Sigmoid colon (tissue), 3 donors: ENCODE results near the gene PERCC1.

Experiments used
- POLR2A ChIP-seq, 2 donors: fragments of 450-650 bp; IDR thresholded peaks; one replicate each; pipeline ENCODE4 v1.6.1; 2016; ENCODE audit warnings: antibody characterized with exemption in 2 of 2, mild to moderate bottlenecking in 2 of 2, moderate library complexity in 2 of 2
- TF ChIP-seq, protein P1 (sequence below), 4 experiments: fragments of 450-650 bp in 3 of 4; fragments of 200-600 bp in 1 of 4; IDR thresholded peaks; one replicate each; pipeline ENCODE4 v1.5.1; 2016 to 2019; ENCODE audit warnings: antibody characterized with exemption in 4 of 4, mild to moderate bottlenecking in 3 of 4, moderate library complexity in 2 of 4

DNA sequence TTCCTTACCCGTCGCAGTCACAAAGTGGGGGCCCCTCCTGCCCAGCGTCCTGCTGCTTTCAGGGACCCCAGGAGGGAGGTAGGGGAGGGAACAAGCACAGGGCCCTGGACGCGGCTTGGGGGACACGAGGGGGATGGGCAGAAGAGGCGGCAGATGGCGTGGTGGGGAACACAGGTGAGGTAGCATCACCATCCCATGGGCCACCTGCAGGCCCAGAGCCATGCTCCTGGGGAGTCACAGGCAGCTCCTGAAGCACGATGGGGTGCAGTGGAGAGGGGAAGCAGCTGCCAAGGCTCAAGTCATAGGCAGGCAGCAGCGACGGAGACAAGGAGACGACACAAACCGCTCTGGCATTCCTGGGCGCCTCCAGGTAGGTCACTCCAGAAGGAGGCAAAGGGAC is 27.1 kb upstream of the PERCC1 start:
- TF ChIP-seq, protein P1, sequence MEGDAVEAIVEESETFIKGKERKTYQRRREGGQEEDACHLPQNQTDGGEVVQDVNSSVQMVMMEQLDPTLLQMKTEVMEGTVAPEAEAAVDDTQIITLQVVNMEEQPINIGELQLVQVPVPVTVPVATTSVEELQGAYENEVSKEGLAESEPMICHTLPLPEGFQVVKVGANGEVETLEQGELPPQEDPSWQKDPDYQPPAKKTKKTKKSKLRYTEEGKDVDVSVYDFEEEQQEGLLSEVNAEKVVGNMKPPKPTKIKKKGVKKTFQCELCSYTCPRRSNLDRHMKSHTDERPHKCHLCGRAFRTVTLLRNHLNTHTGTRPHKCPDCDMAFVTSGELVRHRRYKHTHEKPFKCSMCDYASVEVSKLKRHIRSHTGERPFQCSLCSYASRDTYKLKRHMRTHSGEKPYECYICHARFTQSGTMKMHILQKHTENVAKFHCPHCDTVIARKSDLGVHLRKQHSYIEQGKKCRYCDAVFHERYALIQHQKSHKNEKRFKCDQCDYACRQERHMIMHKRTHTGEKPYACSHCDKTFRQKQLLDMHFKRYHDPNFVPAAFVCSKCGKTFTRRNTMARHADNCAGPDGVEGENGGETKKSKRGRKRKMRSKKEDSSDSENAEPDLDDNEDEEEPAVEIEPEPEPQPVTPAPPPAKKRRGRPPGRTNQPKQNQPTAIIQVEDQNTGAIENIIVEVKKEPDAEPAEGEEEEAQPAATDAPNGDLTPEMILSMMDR (IDR thresholded peaks at IDR 0.05), result no peak
- no peak for TF ChIP-seq POLR2A (IDR thresholded peaks at IDR 0.05)
